K562 (cell line): ENCODE measurements around the gene NTRK3. TPM values are rescaled to one million over a fixed set of nuclear protein-coding genes. Genes with fewer than 3 reads are reported as not detected.

Source experiments
- CBFA2T2 ChIP-seq: fragments of 450-650 bp; conservative IDR thresholded peaks from 2 replicates; pipeline ENCODE4 v1.6.1; 2017; ENCODE audit warnings: mild to moderate bottlenecking
- HNRNPK ChIP-seq: fragments of 200-400 bp; formaldehyde crosslinking; IDR thresholded peaks from one replicate; pipeline ENCODE4 v1.6.1; 2018; ENCODE audit warnings: mild to moderate bottlenecking, low read depth, low read length; ENCODE audit not compliant: poor library complexity, severe bottlenecking
- REST ChIP-seq, 2 experiments: fragments of 450-650 bp; formaldehyde crosslinking in 1 of 2; IDR thresholded peaks; 2 replicates each; pipeline versions ENCODE4 v1.4.0 to v1.6.1; 2014 to 2020; ENCODE audit warnings: mild to moderate bottlenecking in 2 of 2, borderline replicate concordance in 1 of 2, low read depth in 1 of 2
- RFX7 ChIP-seq: fragments of 250-450 bp; sonication (Bioruptor Pico); IDR thresholded peaks from 2 replicates; pipeline ENCODE4 v1.5.1; 2021; ENCODE audit warnings: mild to moderate bottlenecking
- SUPT5H ChIP-seq: fragments of 450-650 bp; IDR thresholded peaks from 2 replicates; pipeline ENCODE4 v1.6.1; 2016
- TAF15 ChIP-seq: fragments of 200-400 bp; formaldehyde crosslinking; IDR thresholded peaks from 2 replicates; pipeline ENCODE4 v1.6.1; 2017; ENCODE audit warnings: mild to moderate bottlenecking, low read depth, low read length, moderate library complexity
- THRAP3 ChIP-seq: fragments of 450-650 bp; IDR thresholded peaks from 2 replicates; pipeline ENCODE4 v1.6.1; 2016; ENCODE audit warnings: mild to moderate bottlenecking, inconsistent platforms, borderline replicate concordance
- ZNF24 ChIP-seq: fragments of 450-650 bp; IDR thresholded peaks from 2 replicates; pipeline ENCODE4 v1.6.1; 2016
- ZNF324 ChIP-seq: fragments of 250-450 bp; sonication (Bioruptor Pico); IDR thresholded peaks from 2 replicates; pipeline ENCODE4 v1.4.0; 2020; ENCODE audit warnings: mild to moderate bottlenecking
- ZNF444 ChIP-seq: fragments of 250-450 bp; sonication (Bioruptor Pico); IDR thresholded peaks from 2 replicates; pipeline ENCODE4 v1.4.0; 2020; ENCODE audit warnings: mild to moderate bottlenecking, moderate library complexity
- polyA plus RNA-seq, 8 experiments: library from polyadenylated mRNA; depleted of rRNA in 4 of 8; stranded (reverse) in 5 of 8; unstranded in 3 of 8; fragments of >200 nt; fragmentation: Nextera tagmentation in 2 of 8; fragmentation: Illumina TruSeq in 1 of 8; extraction: Ambion mirVana in 2 of 8; extraction: Trizol in 1 of 8; gene quantifications; 2 replicates each; pipeline versions ENCODE4 v1.2.1 to v1.2.3, GENCODE V29; 2011 to 2014; ENCODE audit warnings: inconsistent platforms in 1 of 8, missing spikeins in 1 of 8
- total RNA-seq, 7 experiments: library from RNA; depleted of rRNA in 6 of 7; stranded (reverse); fragments of >200 nt in 6 of 7; fragmentation: Illumina TruSeq in 2 of 7; extraction: Trizol in 2 of 7; gene quantifications; 2 replicates each; pipeline versions ENCODE4 v1.2.1 to v1.2.3, GENCODE V29; 2011 to 2021; ENCODE audit warnings: low replicate concordance in 1 of 7

Gene NTRK3
- total and polyA plus RNA-seq, 9 of the 15 experiments (the other 6 are each of a cell fraction or from before 2014, with no cell fraction given): 0.11 to 0.13 TPM; not detected in 7

GRCh38 chr15:88048755-88049154 is 207.8 kb downstream of the NTRK3 start (continued):
- TF ChIP-seq REST (IDR thresholded peaks at IDR 0.05; ENCODE audit: borderline replicate concordance) (no peak), REST (CRISPR knock-in tag; IDR thresholded peaks at IDR 0.05; ENCODE audit: low read depth) (no peak), CBFA2T2 (no peak), TAF15 (no peak), ZNF324 (CRISPR knock-in tag) (no peak), ZNF24 (no peak), RFX7 (CRISPR knock-in tag) (no peak), HNRNPK (no peak), SUPT5H (no peak), THRAP3 (no peak), ZNF444 (CRISPR knock-in tag) (no peak)
